Thyroid gland (tissue), 4 donors: ENCODE results near the gene ACKR4. TPM values are rescaled to one million over a fixed set of nuclear protein-coding genes. Genes with fewer than 3 reads are reported as not detected.

Source experiments
- DNase-seq, 2 donors: peaks; one replicate each; pipeline ENCODE4 v3.0.0-alpha.2; 2019
- H3K27ac ChIP-seq, 3 donors: fragments of 200-600 bp; sonication (generic); 1 replicate in 2 of 3; 2 replicates in 1 of 3; pipeline ENCODE4 v1.5.1; 2016 to 2019; ENCODE audit warnings: mild to moderate bottlenecking in 1 of 3, moderate library complexity in 1 of 3
- H3K27me3 ChIP-seq: fragments of 200-600 bp; sonication (generic); one replicate; pipeline ENCODE4 v1.5.1; 2019
- H3K36me3 ChIP-seq, 2 donors: fragments of 200-600 bp; sonication (generic); one replicate each; pipeline ENCODE4 v1.5.1; 2016 to 2019
- H3K4me1 ChIP-seq, 2 donors: fragments of 200-600 bp; sonication (generic); one replicate each; pipeline ENCODE4 v1.5.1; 2017 to 2019
- H3K4me3 ChIP-seq, 3 donors: fragments of 200-600 bp; sonication (generic); replicated peaks in 1 of 3; 1 replicate in 2 of 3; 2 replicates in 1 of 3; pipeline ENCODE4 v1.5.1; 2016; ENCODE audit warnings: mild to moderate bottlenecking in 1 of 3
- H3K9me3 ChIP-seq: fragments of 200-600 bp; sonication (generic); one replicate; pipeline ENCODE4 v1.5.1; 2017
- POLR2A ChIP-seq, 2 donors: fragments of 450-650 bp; IDR thresholded peaks; one replicate each; pipeline ENCODE4 v1.6.1; 2017; ENCODE audit warnings: antibody characterized with exemption in 2 of 2, mild to moderate bottlenecking in 2 of 2, moderate library complexity in 1 of 2
- WGBS, 2 donors: methylation state at CpG; one replicate each; pipeline ENCODE4 v1.1.5; 2017; 5-methylcytosine and 5-hydroxymethylcytosine counted together
- intact Hi-C: fragments of 100-400 bp; cut with DNase I; formaldehyde crosslinking; loops from one replicate; pipeline ENCODE4 v1.15.1; 2023
- total RNA-seq, 4 donors: library from RNA; depleted of rRNA; stranded (reverse); fragments of >200 nt; gene quantifications; one replicate each; pipeline ENCODE4 v1.2.3, GENCODE V29; 2016
- TF ChIP-seq, protein P1 (sequence below), 6 experiments: fragments of 200-600 bp in 3 of 6; fragments of 450-650 bp in 3 of 6; sonication (generic) in 3 of 6; IDR thresholded peaks; one replicate each; pipeline ENCODE4 v1.5.1; 2016 to 2019; ENCODE audit warnings: antibody characterized with exemption in 6 of 6, mild to moderate bottlenecking in 2 of 6, inconsistent platforms in 1 of 6, moderate library complexity in 1 of 6

The ACKR4 gene
- total RNA-seq, 4 donors from 2014 or later, result 1.8 to 4.6 (median 2.1) TPM; not detected in 1

DNA sequence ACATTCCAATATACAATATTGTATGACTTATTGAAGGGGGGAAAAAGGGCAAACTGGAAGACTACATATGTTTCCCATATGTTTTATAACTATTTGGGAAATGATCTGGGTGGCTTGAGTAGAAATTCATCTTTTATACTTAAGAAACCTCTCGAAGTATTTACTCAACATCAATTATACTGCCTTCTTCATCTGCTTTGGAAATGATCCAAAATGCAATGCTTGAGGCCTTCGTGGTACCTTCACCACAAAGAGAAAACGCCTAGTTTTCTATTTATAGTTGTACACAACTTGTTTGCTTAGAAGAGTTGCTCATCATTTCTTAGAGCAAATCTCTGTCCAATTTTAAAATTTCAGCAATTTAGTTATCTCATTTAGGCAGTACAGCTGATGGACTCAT lies 18.8 kb downstream of the ACKR4 start:
- H3K36me3 ChIP-seq, result no peaks in the 10 kb centered on the region
- no peaks in the 10 kb centered on the region for H3K4me1 ChIP-seq
- intact Hi-C loops, result no loop called here
- H3K27ac ChIP-seq, result no peak overlapping the region
- TF ChIP-seq, protein P1, sequence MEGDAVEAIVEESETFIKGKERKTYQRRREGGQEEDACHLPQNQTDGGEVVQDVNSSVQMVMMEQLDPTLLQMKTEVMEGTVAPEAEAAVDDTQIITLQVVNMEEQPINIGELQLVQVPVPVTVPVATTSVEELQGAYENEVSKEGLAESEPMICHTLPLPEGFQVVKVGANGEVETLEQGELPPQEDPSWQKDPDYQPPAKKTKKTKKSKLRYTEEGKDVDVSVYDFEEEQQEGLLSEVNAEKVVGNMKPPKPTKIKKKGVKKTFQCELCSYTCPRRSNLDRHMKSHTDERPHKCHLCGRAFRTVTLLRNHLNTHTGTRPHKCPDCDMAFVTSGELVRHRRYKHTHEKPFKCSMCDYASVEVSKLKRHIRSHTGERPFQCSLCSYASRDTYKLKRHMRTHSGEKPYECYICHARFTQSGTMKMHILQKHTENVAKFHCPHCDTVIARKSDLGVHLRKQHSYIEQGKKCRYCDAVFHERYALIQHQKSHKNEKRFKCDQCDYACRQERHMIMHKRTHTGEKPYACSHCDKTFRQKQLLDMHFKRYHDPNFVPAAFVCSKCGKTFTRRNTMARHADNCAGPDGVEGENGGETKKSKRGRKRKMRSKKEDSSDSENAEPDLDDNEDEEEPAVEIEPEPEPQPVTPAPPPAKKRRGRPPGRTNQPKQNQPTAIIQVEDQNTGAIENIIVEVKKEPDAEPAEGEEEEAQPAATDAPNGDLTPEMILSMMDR (IDR thresholded peaks at IDR 0.05), result no peak
- no peak for TF ChIP-seq POLR2A (IDR thresholded peaks at IDR 0.05)
- no peak overlapping the region for H3K4me3 ChIP-seq
- WGBS, 2 donors, result 82 to 90% methylated on average over 3 of the region's 3 CpGs
- no peaks in the 10 kb centered on the region for H3K9me3 ChIP-seq
- no peak for DNase-seq
- H3K27me3 ChIP-seq, result no peaks in the 10 kb centered on the region

DNA sequence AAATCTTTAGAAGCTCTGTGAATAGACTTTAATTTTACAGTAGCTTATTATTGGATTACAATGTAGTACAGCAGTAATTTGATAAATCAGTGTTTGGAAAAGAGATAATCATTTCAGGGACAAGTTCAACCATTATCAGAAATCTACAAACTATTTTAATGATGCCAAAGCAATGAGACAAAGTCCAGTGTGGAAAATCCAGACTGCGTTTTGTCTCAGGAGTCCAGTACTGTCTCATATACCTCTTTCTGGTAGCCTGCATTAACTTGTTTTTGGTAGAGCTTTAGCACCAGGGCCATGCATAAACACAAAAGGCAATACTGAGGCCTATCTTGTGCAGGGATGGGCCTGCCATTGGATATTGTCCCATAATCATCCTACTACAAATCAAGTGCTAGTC lies 19.7 kb downstream of the ACKR4 start:
- WGBS, 2 donors, result 75 to 97% methylated on average over 1 of the region's 1 CpG
- Histone ChIP-seq H3K4me3 (no peak overlapping the region), H3K27ac (no peak overlapping the region), H3K27me3 (no peaks in the 10 kb centered on the region), H3K9me3 (no peaks in the 10 kb centered on the region), H3K4me1 (no peaks in the 10 kb centered on the region), H3K36me3 (no peaks in the 10 kb centered on the region)
- TF ChIP-seq, protein P1 (IDR thresholded peaks at IDR 0.05), result no peak
- no peak for TF ChIP-seq POLR2A (IDR thresholded peaks at IDR 0.05)
- intact Hi-C loops, result no loop called here
- no peak for DNase-seq

- no peak for DNase-seq
- H3K4me1 ChIP-seq, result peaks cover 9% of the 10 kb centered on the region in 2 donors
- 72 to 80% methylated on average over 1 of the region's 1 CpG for WGBS, 2 donors
- intact Hi-C loops, result no loop called here
- no peak overlapping the region for H3K4me3 ChIP-seq
- H3K27me3 ChIP-seq, result no peaks in the 10 kb centered on the region
- no peaks in the 10 kb centered on the region for H3K36me3 ChIP-seq
- no peaks in the 10 kb centered on the region for H3K9me3 ChIP-seq
- H3K27ac ChIP-seq, result no peak overlapping the region
- no peak for TF ChIP-seq POLR2A (IDR thresholded peaks at IDR 0.05)
- TF ChIP-seq, protein P1 (IDR thresholded peaks at IDR 0.05), result no peak
Measured at GRCh38 chr3:132622148-132622547, 25.1 kb downstream of the ACKR4 start.

DNA sequence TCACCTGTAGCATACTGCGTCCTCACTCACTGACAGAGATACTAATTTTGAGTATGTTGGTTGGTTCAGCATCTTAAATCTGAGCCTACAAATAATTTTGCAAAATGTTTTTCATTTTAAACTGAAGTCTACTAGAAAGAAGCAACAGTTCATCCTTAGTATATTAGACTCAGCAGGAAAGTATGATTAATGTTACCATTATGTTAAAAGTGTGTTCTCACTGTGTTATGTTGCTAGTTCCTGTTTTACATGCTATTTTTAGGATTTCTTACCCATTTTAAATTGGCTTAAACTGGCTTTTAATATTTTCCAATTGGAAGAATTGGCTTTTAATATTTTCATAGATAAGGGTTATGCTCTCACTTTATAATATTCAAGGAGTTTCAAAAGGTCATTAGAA lies 25.7 kb downstream of the ACKR4 start:
- TF ChIP-seq POLR2A (IDR thresholded peaks at IDR 0.05), result no peak
- TF ChIP-seq, protein P1 (IDR thresholded peaks at IDR 0.05), result no peak
- intact Hi-C loops, result no loop called here
- H3K36me3 ChIP-seq, result no peaks in the 10 kb centered on the region
- no peak overlapping the region for H3K27ac ChIP-seq
- no peaks in the 10 kb centered on the region for H3K27me3 ChIP-seq
- H3K4me1 ChIP-seq, result peaks cover 9% of the 10 kb centered on the region in 2 donors
- no peak overlapping the region for H3K4me3 ChIP-seq
- H3K9me3 ChIP-seq, result no peaks in the 10 kb centered on the region
- WGBS, 2 donors, result 93 to 98% methylated on average over 1 of the region's 1 CpG
- DNase-seq, result no peak

GRCh38 chr3:132623646-132624045 lies 26.6 kb downstream of the ACKR4 start:
- intact Hi-C loops, result no loop called here
- H3K9me3 ChIP-seq, result no peaks in the 10 kb centered on the region
- no peak for DNase-seq
- H3K27me3 ChIP-seq, result no peaks in the 10 kb centered on the region
- TF ChIP-seq, protein P1 (IDR thresholded peaks at IDR 0.05), result no peak
- no peak for TF ChIP-seq POLR2A (IDR thresholded peaks at IDR 0.05)
- 93 to 100% methylated on average over 1 of the region's 1 CpG for WGBS, 2 donors
- no peak overlapping the region for H3K4me3 ChIP-seq
- no peak overlapping the region for H3K27ac ChIP-seq
- H3K36me3 ChIP-seq, result no peaks in the 10 kb centered on the region
- peaks cover 9% of the 10 kb centered on the region in 2 donors for H3K4me1 ChIP-seq
